ENCODE data around the gene ACVRL1. TPM values are rescaled to one million over a fixed set of nuclear protein-coding genes. Genes with fewer than 3 reads are reported as not detected.
A peak's percentile ranks its signal among the peaks of the same experiment; 100 is the strongest.

ACVRL1 gene
- total RNA-seq, 4 donors from 2014 or later, result 2.0 to 71.3 (median 14.5) TPM

GRCh38 chr12:51904951-51905470 is 2.3 kb upstream of the ACVRL1 start:
- intact Hi-C loops (cut with DNase I), result no loop called here
- Histone ChIP-seq H3K4me3 (peak overlapping the region in 1 of 4 donors; percentile 35), H3K9me3 (no peaks in the 10 kb centered on the region), H3K27me3 (peaks cover 0 to 34% (median 4%) of the 10 kb centered on the region in 4 donors), H3K27ac (peak overlapping the region; percentile 26 to 95 (median 88)), H3K4me1 (peaks cover 13 to 42% (median 17%) of the 10 kb centered on the region in 3 donors), H3K36me3 (no peaks in the 10 kb centered on the region)
- no peak for TF ChIP-seq CTCF (IDR thresholded peaks at IDR 0.05)
- TF ChIP-seq POLR2A (IDR thresholded peaks at IDR 0.05), result no peak
- no peak for DNase-seq

GRCh38 chr12:51905471-51906429 is 1.6 kb upstream of the ACVRL1 start:
- WGBS, 2 donors, result 46 to 62% methylated on average over 11 to 15 of the region's 18 CpGs
- no peak for TF ChIP-seq POLR2A (IDR thresholded peaks at IDR 0.05)
- intact Hi-C loops (cut with DNase I), result no loop called here

GRCh38 chr12:51906430-51907082 is 748 bp upstream of the ACVRL1 start:
- no peak for TF ChIP-seq POLR2A (IDR thresholded peaks at IDR 0.05)
- TF ChIP-seq CTCF (IDR thresholded peaks at IDR 0.05), result no peak
- Histone ChIP-seq H3K36me3 (no peaks in the 10 kb centered on the region), H3K4me1 (peaks cover 25 to 57% (median 26%) of the 10 kb centered on the region in 3 donors), H3K27me3 (peaks cover 0 to 45% (median 4%) of the 10 kb centered on the region in 4 donors), H3K27ac (peak overlapping the region; percentile 80 to 95 (median 88)), H3K9me3 (no peaks in the 10 kb centered on the region), H3K4me3 (peak overlapping the region; percentile 31 to 77 (median 47))
- 21% methylated on average over 10 of the region's 23 CpGs; no CpG with 5 or more reads in 1 of the 2 donors for whole genome bisulfite sequencing, 2 donors
- DNase-seq, result no peak
- intact Hi-C loops (cut with DNase I), result no loop called here

More at GRCh38 chr12:51905471-51906429, 1.6 kb upstream of the ACVRL1 start:
- Histone ChIP-seq H3K9me3 (no peaks in the 10 kb centered on the region), H3K4me3 (peak overlapping the region in 1 of 4 donors; percentile 77), H3K4me1 (peaks cover 20 to 49% (median 23%) of the 10 kb centered on the region in 3 donors), H3K27me3 (peaks cover 0 to 39% (median 4%) of the 10 kb centered on the region in 4 donors), H3K27ac (peak overlapping the region; percentile 80 to 95 (median 88)), H3K36me3 (no peaks in the 10 kb centered on the region)
- DNase-seq, result no peak

- H3K4me3 ChIP-seq, result peak overlapping the region; percentile 31 to 77 (median 47)
- DNase-seq, result no peak
- peak overlapping the region; percentile 80 to 95 (median 88) for H3K27ac ChIP-seq
- H3K9me3 ChIP-seq, result no peaks in the 10 kb centered on the region
- TF ChIP-seq POLR2A (IDR thresholded peaks at IDR 0.05), result no peak
- TF ChIP-seq CTCF (IDR thresholded peaks at IDR 0.05), result no peak
- intact Hi-C loops (cut with DNase I), result no loop called here
- 74 to 77% methylated on average over 3 to 5 of the region's 7 CpGs for WGBS, 2 donors
- peaks cover 0 to 45% (median 4%) of the 10 kb centered on the region in 4 donors for H3K27me3 ChIP-seq
- peaks cover 25 to 71% (median 38%) of the 10 kb centered on the region in 3 donors for H3K4me1 ChIP-seq
- H3K36me3 ChIP-seq, result no peaks in the 10 kb centered on the region
These were observed 637 bp downstream of the ACVRL1 start for GRCh38 chr12:51907856-51908425.

GRCh38 chr12:51908876-51909592 is 1.7 kb downstream of the ACVRL1 start:
- WGBS, 2 donors, result 76 to 80% methylated on average over 7 to 8 of the region's 9 CpGs
- Histone ChIP-seq H3K36me3 (no peaks in the 10 kb centered on the region), H3K9me3 (no peaks in the 10 kb centered on the region), H3K4me3 (peak overlapping the region in 2 of 4 donors; percentile 55 to 77), H3K4me1 (peaks cover 25 to 82% (median 45%) of the 10 kb centered on the region in 3 donors), H3K27ac (peak overlapping the region in 3 of 4 donors; percentile 84 to 95 (median 92)), H3K27me3 (peaks cover 0 to 45% (median 4%) of the 10 kb centered on the region in 4 donors)
- TF ChIP-seq POLR2A (IDR thresholded peaks at IDR 0.05), result no peak
- intact Hi-C loops (cut with DNase I), result no loop called here
- no peak for DNase-seq
